HepG2 (cell line): ENCODE results near the gene KRTAP12-1. TPM values are rescaled to one million over a fixed set of nuclear protein-coding genes. Genes with fewer than 3 reads are reported as not detected.

Experiments used
- ATAC-seq: fragments of 200-7000 bp; cut with Tn5 transposase; 3 replicates; pipeline ENCODE4 v1.9.1; 2020; ENCODE audit warnings: mild to moderate bottlenecking, moderate library complexity
- BruUV-seq: library from RNA; stranded (reverse); fragments of 400-500 nt; replicated peaks from 2 replicates; lab custom pipeline; 2021; lab: Mats Ljungman, UMichigan
- CTCF ChIA-PET: fragments of 300-600 bp; formaldehyde crosslinking; extraction: SDS; loops from one replicate; lab custom pipeline; 2021; ENCODE audit warnings: low total read pairs, inconsistent platforms, low intra/inter-chr PET ratio; lab: Yijun Ruan, JAX
- POLR2A ChIA-PET: fragments of 350-600 bp; sonication (Branson Sonifier 250); formaldehyde crosslinking; loops from one replicate; lab custom pipeline; 2020; ENCODE audit warnings: antibody characterized with exemption, inconsistent platforms; lab: Yijun Ruan, JAX
- DNase-seq: peaks from one replicate; pipeline ENCODE4 v3.0.0-alpha.2; 2015; ENCODE audit warnings: low spot score
- FAIRE-seq: peaks from 3 replicates; lab custom pipeline; 2011; peaks lifted over from hg19 to GRCh38; lab: Jason Lieb, UNC
- H2AFZ ChIP-seq: one replicate; pipeline ENCODE4 v1.6.1; 2011; ENCODE audit warnings: low read length, inconsistent platforms
- H3K27ac ChIP-seq: fragments of 300-600 bp; 3 replicates; pipeline ENCODE4 v1.8.0; 2011; ENCODE audit warnings: mixed run types, mild to moderate bottlenecking, mixed read lengths, low read length, inconsistent platforms; ENCODE audit not compliant: insufficient read depth; ENCODE audit errors: extremely low read length
- H3K27me3 ChIP-seq, 2 experiments: fragments of 200-600 bp in 1 of 2; 2 replicates in 1 of 2; 3 replicates in 1 of 2; pipeline versions ENCODE4 v1.6.0 to v1.8.0; 2011; ENCODE audit warnings: low read length in 2 of 2, mild to moderate bottlenecking in 2 of 2, moderate library complexity in 2 of 2, inconsistent platforms in 1 of 2; ENCODE audit not compliant: insufficient read depth in 2 of 2, control insufficient read depth in 1 of 2
- H3K36me3 ChIP-seq, 2 experiments: fragments of 200-600 bp in 1 of 2; replicated peaks in 1 of 2; 2 replicates in 1 of 2; 3 replicates in 1 of 2; pipeline versions ENCODE4 v1.5.1 to v1.8.0; 2011; ENCODE audit warnings: low read length in 2 of 2, inconsistent platforms in 1 of 2; ENCODE audit not compliant: insufficient read depth in 2 of 2, control insufficient read depth in 1 of 2
- H3K4me1 ChIP-seq: 2 replicates; pipeline ENCODE4 v1.5.1; 2012; ENCODE audit warnings: low read length, inconsistent platforms; ENCODE audit not compliant: insufficient read depth
- H3K4me2 ChIP-seq: 2 replicates; pipeline ENCODE4 v1.6.0; 2011; ENCODE audit warnings: low read depth, low read length, inconsistent platforms
- H3K4me3 ChIP-seq, 3 experiments: fragments of 200-600 bp in 1 of 3; sonication (generic), shearing (Covaris generic) in 1 of 3; replicated peaks in 1 of 3; 2 replicates each; pipeline ENCODE4 v1.5.1; 2011 to 2016; ENCODE audit warnings: low read length in 3 of 3, inconsistent platforms in 2 of 3, low read depth in 2 of 3, mild to moderate bottlenecking in 2 of 3, control low read depth in 1 of 3, mixed read lengths in 1 of 3; ENCODE audit not compliant: insufficient read depth in 1 of 3
- H3K79me2 ChIP-seq: one replicate; pipeline ENCODE4 v1.6.1; 2011; ENCODE audit warnings: low read length, inconsistent platforms; ENCODE audit not compliant: insufficient read depth
- H3K9ac ChIP-seq: 2 replicates; pipeline ENCODE4 v1.6.0; 2011; ENCODE audit warnings: mild to moderate bottlenecking, low read depth, low read length, inconsistent platforms; ENCODE audit not compliant: insufficient read depth
- H3K9me3 ChIP-seq: 2 replicates; pipeline ENCODE4 v1.5.1; 2012; ENCODE audit warnings: mild to moderate bottlenecking, low read length
- H4K20me1 ChIP-seq: 2 replicates; pipeline ENCODE4 v1.6.0; 2011; ENCODE audit warnings: inconsistent platforms, mild to moderate bottlenecking, low read length, moderate library complexity; ENCODE audit not compliant: insufficient read depth
- BCL6 ChIP-seq: IDR thresholded peaks from 2 replicates; pipeline ENCODE4 v1.6.1; 2016; ENCODE audit warnings: missing genetic modification reagents, missing compliant biosample characterization
- CBFB ChIP-seq: sonication (generic); formaldehyde crosslinking; IDR thresholded peaks from 2 replicates; pipeline ENCODE4 v1.4.0; 2020; ENCODE audit warnings: missing genetic modification reagents
- ISL2 ChIP-seq: sonication (generic); formaldehyde crosslinking; IDR thresholded peaks from 2 replicates; pipeline ENCODE4 v1.5.0; 2020; ENCODE audit warnings: missing genetic modification reagents
- KDM3A ChIP-seq: IDR thresholded peaks from 2 replicates; pipeline ENCODE4 v1.6.1; 2018; ENCODE audit warnings: low read depth, missing compliant biosample characterization
- MLLT10 ChIP-seq: sonication (generic); formaldehyde crosslinking; IDR thresholded peaks from 2 replicates; pipeline ENCODE4 v1.4.0; 2020; ENCODE audit warnings: missing genetic modification reagents
- MTA1 ChIP-seq: sonication (generic); formaldehyde crosslinking; IDR thresholded peaks from 2 replicates; pipeline ENCODE4 v1.4.0; 2020; ENCODE audit warnings: missing genetic modification reagents, mild to moderate bottlenecking, borderline replicate concordance
- NCOA2 ChIP-seq: sonication (generic); formaldehyde crosslinking; IDR thresholded peaks from 2 replicates; pipeline ENCODE4 v1.8.0; 2022; ENCODE audit warnings: inconsistent platforms
- PLRG1 ChIP-seq: fragments of 450-650 bp; conservative IDR thresholded peaks from 2 replicates; pipeline ENCODE4 v1.6.1; 2016
- TOPORS ChIP-seq: sonication (generic); formaldehyde crosslinking; IDR thresholded peaks from 2 replicates; pipeline ENCODE4 v1.8.0; 2023; ENCODE audit warnings: mild to moderate bottlenecking, missing genetic modification reagents
- ZBTB25 ChIP-seq: IDR thresholded peaks from 2 replicates; pipeline ENCODE4 v1.6.1; 2018; ENCODE audit warnings: missing genetic modification reagents
- ZFP36 ChIP-seq: fragments of 150-350 bp; IDR thresholded peaks from 2 replicates; pipeline ENCODE4 v1.6.1; 2018; ENCODE audit warnings: borderline replicate concordance, low read length, low read depth; ENCODE audit not compliant: partially characterized antibody
- ZNF160 ChIP-seq: sonication (generic); formaldehyde crosslinking; IDR thresholded peaks from 2 replicates; pipeline ENCODE4 v1.8.0; 2022; ENCODE audit warnings: mild to moderate bottlenecking, inconsistent platforms, missing genetic modification reagents
- ZNF180 ChIP-seq: sonication (generic); formaldehyde crosslinking; IDR thresholded peaks from 2 replicates; pipeline ENCODE4 v1.4.0; 2020; ENCODE audit warnings: low read depth, missing genetic modification reagents, borderline replicate concordance
- ZNF20 ChIP-seq: sonication (generic); formaldehyde crosslinking; IDR thresholded peaks from 2 replicates; pipeline ENCODE4 v1.4.0; 2020; ENCODE audit warnings: mild to moderate bottlenecking, moderate library complexity, missing genetic modification reagents
- WGBS: methylation state at CpG from one replicate; pipeline ENCODE4 v1.1.6; 2017; ENCODE audit warnings: low lambda C conversion rate; 5-methylcytosine and 5-hydroxymethylcytosine counted together
- in situ Hi-C: cut with HindIII; loops from 2 replicates; pipeline ENCODE4 v1.10.0; 2017; ENCODE audit warnings: low pct_unique_long_range_greater_than_20kb; ENCODE audit not compliant: extremely low pct_ligation_motif_present
- intact Hi-C: fragments of 100-400 bp; cut with micrococcal nuclease; formaldehyde crosslinking; loops from one replicate; pipeline ENCODE4 v1.10.0; 2022; ENCODE audit not compliant: unreplicated experiment
- polyA plus RNA-seq, 8 experiments: library from polyadenylated mRNA; depleted of rRNA in 3 of 8; stranded (reverse) in 7 of 8; unstranded in 1 of 8; fragments of >200 nt; fragmentation: Illumina TruSeq in 4 of 8; extraction: Trizol in 4 of 8; gene quantifications; 2 replicates each; pipeline versions ENCODE4 v1.2.1 to v1.2.3, GENCODE V29; 2011 to 2016; ENCODE audit warnings: low read depth in 4 of 8, missing spikeins in 1 of 8, mixed read lengths in 1 of 8; ENCODE audit not compliant: insufficient read depth in 1 of 8
- total RNA-seq, 5 experiments: library from RNA; depleted of rRNA; stranded (reverse); fragments of >200 nt; fragmentation: Illumina TruSeq; extraction: Trizol; gene quantifications; 2 replicates each; pipeline ENCODE4 v1.2.3, GENCODE V29; 2016; ENCODE audit warnings: low read depth in 1 of 5
- TF ChIP-seq, protein P1 (sequence below), 2 experiments: fragments of 450-650 bp in 1 of 2; sonication (generic) in 1 of 2; formaldehyde crosslinking; IDR thresholded peaks; 2 replicates each; pipeline versions ENCODE4 v1.5.0 to v1.8.0; 2020 to 2022; ENCODE audit warnings: mild to moderate bottlenecking in 1 of 2, missing genetic modification reagents in 1 of 2
- TF ChIP-seq, protein P2 (sequence below): IDR thresholded peaks from 2 replicates; pipeline ENCODE4 v1.6.1; 2016; ENCODE audit warnings: low read depth, missing genetic modification reagents, missing compliant biosample characterization

KRTAP12-1 gene
- total and polyA plus RNA-seq, 2 of the 13 experiments (the other 11 are each of a cell fraction or from before 2014, with no cell fraction given) = not detected

- no peak overlapping the region for H2AFZ ChIP-seq
- H3K27ac ChIP-seq = no peak overlapping the region
- no peak overlapping the region for H3K4me3 ChIP-seq
- DNase-seq = no peak
- CTCF ChIA-PET = no interaction called here
- H3K27me3 ChIP-seq = peaks cover 1 to 32% of the 10 kb centered on the region in 2 experiments; a peak in 4 of 5 replicates
- WGBS = 22% methylated on average over 7 of the region's 7 CpGs
- intact Hi-C loops = no loop called here
- no peak overlapping the region for H3K4me2 ChIP-seq
- no peaks in the 10 kb centered on the region for H3K36me3 ChIP-seq
- BruUV-seq = no TSS peak
- no peak for ATAC-seq
- no peaks in the 10 kb centered on the region for H3K4me1 ChIP-seq
- in situ Hi-C loops = no loop called here
- TF ChIP-seq MTA1 (CRISPR knock-in tag) (no peak), PLRG1 (no peak), CBFB (CRISPR knock-in tag) (no peak), ISL2 (no peak), TOPORS (no peak), MLLT10 (CRISPR knock-in tag) (no peak), ZFP36 (no peak), ZNF20 (CRISPR knock-in tag) (no peak), ZNF180 (no peak), KDM3A (CRISPR knock-in tag) (no peak), ZBTB25 (CRISPR knock-in tag) (no peak), ZNF160 (CRISPR knock-in tag) (no peak), NCOA2 (CRISPR knock-in tag) (no peak), BCL6 (CRISPR knock-in tag) (no peak)
- TF ChIP-seq, protein P1, sequence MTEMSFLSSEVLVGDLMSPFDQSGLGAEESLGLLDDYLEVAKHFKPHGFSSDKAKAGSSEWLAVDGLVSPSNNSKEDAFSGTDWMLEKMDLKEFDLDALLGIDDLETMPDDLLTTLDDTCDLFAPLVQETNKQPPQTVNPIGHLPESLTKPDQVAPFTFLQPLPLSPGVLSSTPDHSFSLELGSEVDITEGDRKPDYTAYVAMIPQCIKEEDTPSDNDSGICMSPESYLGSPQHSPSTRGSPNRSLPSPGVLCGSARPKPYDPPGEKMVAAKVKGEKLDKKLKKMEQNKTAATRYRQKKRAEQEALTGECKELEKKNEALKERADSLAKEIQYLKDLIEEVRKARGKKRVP (CRISPR knock-in tag; IDR thresholded peaks at IDR 0.05) = no peak
- TF ChIP-seq, protein P2, sequence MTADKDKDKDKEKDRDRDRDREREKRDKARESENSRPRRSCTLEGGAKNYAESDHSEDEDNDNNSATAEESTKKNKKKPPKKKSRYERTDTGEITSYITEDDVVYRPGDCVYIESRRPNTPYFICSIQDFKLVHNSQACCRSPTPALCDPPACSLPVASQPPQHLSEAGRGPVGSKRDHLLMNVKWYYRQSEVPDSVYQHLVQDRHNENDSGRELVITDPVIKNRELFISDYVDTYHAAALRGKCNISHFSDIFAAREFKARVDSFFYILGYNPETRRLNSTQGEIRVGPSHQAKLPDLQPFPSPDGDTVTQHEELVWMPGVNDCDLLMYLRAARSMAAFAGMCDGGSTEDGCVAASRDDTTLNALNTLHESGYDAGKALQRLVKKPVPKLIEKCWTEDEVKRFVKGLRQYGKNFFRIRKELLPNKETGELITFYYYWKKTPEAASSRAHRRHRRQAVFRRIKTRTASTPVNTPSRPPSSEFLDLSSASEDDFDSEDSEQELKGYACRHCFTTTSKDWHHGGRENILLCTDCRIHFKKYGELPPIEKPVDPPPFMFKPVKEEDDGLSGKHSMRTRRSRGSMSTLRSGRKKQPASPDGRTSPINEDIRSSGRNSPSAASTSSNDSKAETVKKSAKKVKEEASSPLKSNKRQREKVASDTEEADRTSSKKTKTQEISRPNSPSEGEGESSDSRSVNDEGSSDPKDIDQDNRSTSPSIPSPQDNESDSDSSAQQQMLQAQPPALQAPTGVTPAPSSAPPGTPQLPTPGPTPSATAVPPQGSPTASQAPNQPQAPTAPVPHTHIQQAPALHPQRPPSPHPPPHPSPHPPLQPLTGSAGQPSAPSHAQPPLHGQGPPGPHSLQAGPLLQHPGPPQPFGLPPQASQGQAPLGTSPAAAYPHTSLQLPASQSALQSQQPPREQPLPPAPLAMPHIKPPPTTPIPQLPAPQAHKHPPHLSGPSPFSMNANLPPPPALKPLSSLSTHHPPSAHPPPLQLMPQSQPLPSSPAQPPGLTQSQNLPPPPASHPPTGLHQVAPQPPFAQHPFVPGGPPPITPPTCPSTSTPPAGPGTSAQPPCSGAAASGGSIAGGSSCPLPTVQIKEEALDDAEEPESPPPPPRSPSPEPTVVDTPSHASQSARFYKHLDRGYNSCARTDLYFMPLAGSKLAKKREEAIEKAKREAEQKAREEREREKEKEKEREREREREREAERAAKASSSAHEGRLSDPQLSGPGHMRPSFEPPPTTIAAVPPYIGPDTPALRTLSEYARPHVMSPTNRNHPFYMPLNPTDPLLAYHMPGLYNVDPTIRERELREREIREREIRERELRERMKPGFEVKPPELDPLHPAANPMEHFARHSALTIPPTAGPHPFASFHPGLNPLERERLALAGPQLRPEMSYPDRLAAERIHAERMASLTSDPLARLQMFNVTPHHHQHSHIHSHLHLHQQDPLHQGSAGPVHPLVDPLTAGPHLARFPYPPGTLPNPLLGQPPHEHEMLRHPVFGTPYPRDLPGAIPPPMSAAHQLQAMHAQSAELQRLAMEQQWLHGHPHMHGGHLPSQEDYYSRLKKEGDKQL = no peak
- H3K9ac ChIP-seq = no peak overlapping the region
- H3K79me2 ChIP-seq = no peaks in the 10 kb centered on the region
- FAIRE-seq = no peak
- POLR2A ChIA-PET = no interaction called here
- H4K20me1 ChIP-seq = no peaks in the 10 kb centered on the region
- H3K9me3 ChIP-seq = no peaks in the 10 kb centered on the region
Measured at GRCh38 chr21:44684077-44684476, 2.1 kb upstream of the KRTAP12-1 start.
